ENCODE measurements around the gene MLIP.

- TF ChIP-seq POLR2A (IDR thresholded peaks at IDR 0.05; ENCODE audit: low read length) (no peak), PBX3 (IDR thresholded peaks at IDR 0.05) (no peak), RCOR1 (IDR thresholded peaks at IDR 0.05; ENCODE audit: low read depth, low read length) (no peak), CTCF (IDR thresholded peaks at IDR 0.05) (no peak), NPAS2 (CRISPR knock-in tag; IDR thresholded peaks at IDR 0.05; ENCODE audit: borderline replicate concordance) (no peak), CHD4 (IDR thresholded peaks at IDR 0.05; ENCODE audit: borderline replicate concordance) (no peak), CHD2 (IDR thresholded peaks at IDR 0.05; ENCODE audit: low read length, partially characterized antibody) (no peak), KDM5A (IDR thresholded peaks at IDR 0.05) (no peak), CBX2 (IDR thresholded peaks at IDR 0.05; ENCODE audit: borderline replicate concordance, low read depth) (no peak), HDAC2 (IDR thresholded peaks at IDR 0.05) (no peak)
Observed at GRCh38 chr6:54096811-54097210, 14.4 kb upstream of the MLIP start.
